Left cardiac atrium (tissue), 4 donors: ENCODE measurements around the gene IL21R. TPM values are rescaled to one million over a fixed set of nuclear protein-coding genes. Genes with fewer than 3 reads are reported as not detected.
A peak's percentile ranks its signal among the peaks of the same experiment; 100 is the strongest.
"Not testable (repeated sequence)": the region's sequence is repeated elsewhere in the genome, so short reads cannot be mapped to it uniquely, and the experiment has no call there.

Source experiments
- ATAC-seq, 2 donors: fragments of 200-7000 bp; cut with Tn5 transposase; one replicate each; pipeline ENCODE4 v1.9.1; 2020; ENCODE audit warnings: mild to moderate bottlenecking in 2 of 2, moderate library complexity in 2 of 2
- DNase-seq: peaks from one replicate; pipeline ENCODE4 v3.0.0-alpha.2; 2020
- intact Hi-C, 2 donors: fragments of 100-400 bp; cut with DNase I; formaldehyde crosslinking; loops; one replicate each; pipeline versions ENCODE4 v1.14.1 to v1.15.1; 2022 to 2023
- total RNA-seq, 2 donors: library from RNA; stranded (reverse); fragmentation: NEBNext Ultra II Directional; extraction: Animal tissue kit (Norgen Biotek cat#: 25700); gene quantifications; one replicate each; pipeline ENCODE4 v1.2.1, GENCODE V29; 2021
- donor health status: DM: no; HTN: yes; CAD: no.
- donor health status: DM: no; HTN: yes; CAD: no; lungs with severe emphysema.
- donor health status: DM: yes; HTN: yes; CAD: no.
- donor health status: Dilated cardiomyopathy.

Gene IL21R
- total RNA-seq, 2 donors from 2014 or later, result 0.18 to 0.63 TPM

- intact Hi-C loops, result no loop called here
- DNase-seq, result no peak
- ATAC-seq, result no peak
Measured at GRCh38 chr16:27417047-27417671, 15.2 kb downstream of the IL21R start.

- ATAC-seq, result no peak
- intact Hi-C loops, result no loop called here
- DNase-seq, result no peak
Measured at GRCh38 chr16:27421961-27422740, 20.2 kb downstream of the IL21R start.

- intact Hi-C loops, result no loop called here
- ATAC-seq (no peak), DNase-seq (no peak)
Measured at GRCh38 chr16:27424772-27425498, 23.0 kb downstream of the IL21R start.

- DNase-seq (no peak), ATAC-seq (no peak)
- intact Hi-C loops, result no loop called here
Measured at GRCh38 chr16:27425961-27426360, 24.0 kb downstream of the IL21R start.

GRCh38 chr16:27426423-27427408 is 24.7 kb downstream of the IL21R start:
- ATAC-seq (peak; percentile 44 to 94), DNase-seq (no peak)
- intact Hi-C loops, result no loop called here

- DNase-seq (no peak), ATAC-seq (no peak)
- intact Hi-C loops, result no loop called here
Measured at GRCh38 chr16:27427538-27427937, 25.6 kb downstream of the IL21R start.

GRCh38 chr16:27428026-27428785 is 26.2 kb downstream of the IL21R start:
- no peak for DNase-seq
- ATAC-seq, result no peak
- intact Hi-C loops, result no loop called here

DNA sequence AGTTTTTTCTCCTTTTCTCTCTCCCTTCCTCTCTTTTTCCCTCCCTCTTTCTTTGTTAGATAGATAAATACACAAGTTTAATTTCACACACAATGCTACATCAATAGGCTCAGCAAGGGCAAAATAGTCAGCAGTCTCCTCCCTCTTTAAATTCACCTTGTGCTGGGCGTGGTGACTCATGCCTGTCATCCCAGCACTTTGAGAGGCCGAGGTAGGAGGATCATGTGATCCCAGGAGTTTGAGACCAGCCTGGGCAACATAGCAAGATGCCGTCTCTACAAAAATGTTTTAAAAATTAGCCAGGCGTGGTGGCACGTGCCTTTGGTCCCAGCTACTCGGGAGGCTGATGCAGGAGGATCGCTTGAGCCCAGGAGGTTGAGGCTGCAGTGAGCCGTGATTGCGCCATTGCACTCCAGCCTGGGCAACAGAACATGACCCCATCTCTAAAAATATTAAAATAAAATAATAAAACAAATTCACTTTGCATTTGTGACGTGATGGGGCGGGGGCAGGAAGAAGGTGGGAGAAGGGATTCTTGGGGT is 27.4 kb downstream of the IL21R start:
- ATAC-seq (no peak), DNase-seq (no peak)
- intact Hi-C loops, result no loop called here

DNA sequence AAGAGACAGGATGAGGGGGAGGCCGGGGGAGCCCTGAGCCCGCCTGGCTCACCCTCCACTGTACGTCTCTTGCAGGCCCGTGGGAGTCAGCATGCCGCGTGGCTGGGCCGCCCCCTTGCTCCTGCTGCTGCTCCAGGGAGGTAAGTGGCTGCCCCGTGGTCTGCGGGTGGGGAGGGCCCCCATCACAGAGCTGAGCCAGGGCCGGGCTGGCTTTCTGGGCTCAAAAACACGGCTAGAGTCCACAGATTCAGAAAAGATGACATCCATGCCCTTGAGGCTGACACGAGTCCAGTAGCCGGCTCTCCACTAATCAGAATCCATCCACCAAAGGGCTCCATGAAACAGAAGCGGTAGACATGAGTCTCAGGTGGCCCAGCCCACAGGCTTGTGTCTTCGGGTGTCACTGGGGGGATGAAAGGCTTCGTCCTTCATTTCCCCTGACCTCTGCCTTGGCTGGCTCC is 28.0 kb downstream of the IL21R start:
- intact Hi-C loops, result no loop called here
- ATAC-seq (no peak), DNase-seq (no peak)

GRCh38 chr16:27430512-27430911 is 28.5 kb downstream of the IL21R start:
- ATAC-seq (no peak), DNase-seq (no peak)
- intact Hi-C loops, result no loop called here

- intact Hi-C loops, result no loop called here
- no peak for DNase-seq
- ATAC-seq, result no peak
Measured at GRCh38 chr16:27430923-27431484, 29.0 kb downstream of the IL21R start.

DNA sequence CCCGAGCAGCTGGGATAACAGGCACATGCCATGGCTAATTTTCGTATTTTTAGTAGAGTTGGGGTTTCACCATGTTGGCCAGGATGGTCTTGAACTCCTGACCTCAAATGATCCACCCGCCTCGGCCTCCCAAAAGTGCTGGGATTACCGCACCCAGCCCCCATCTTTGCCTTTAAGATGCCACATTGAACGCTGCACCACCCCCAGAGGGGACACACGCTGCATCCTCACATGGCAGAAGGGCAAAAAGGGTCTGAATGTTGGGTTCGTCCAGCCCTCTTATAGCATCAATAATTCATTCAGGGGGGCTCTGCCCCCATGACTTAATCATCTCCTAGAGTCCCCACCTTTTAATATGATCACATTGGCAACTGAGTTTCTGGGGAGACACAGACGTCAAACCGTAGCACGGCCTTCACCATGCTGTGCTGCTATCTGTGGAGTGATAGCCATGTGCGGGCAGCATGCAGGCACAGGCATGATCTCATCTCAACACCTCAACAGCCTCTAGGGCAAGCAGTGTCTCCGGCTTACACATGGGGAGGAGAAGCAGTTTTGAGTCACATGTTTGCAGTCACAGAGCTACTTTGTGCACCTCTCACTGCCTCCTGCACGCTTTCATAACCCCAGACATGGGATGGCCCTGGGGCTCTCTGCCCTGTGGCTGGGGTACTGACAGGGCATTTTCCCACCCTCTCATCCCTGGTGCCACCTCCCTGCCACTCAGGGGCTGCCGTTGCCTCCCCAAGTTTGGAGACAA is 30.0 kb downstream of the IL21R start:
- ATAC-seq, result no peak
- intact Hi-C loops, result no loop called here

DNA sequence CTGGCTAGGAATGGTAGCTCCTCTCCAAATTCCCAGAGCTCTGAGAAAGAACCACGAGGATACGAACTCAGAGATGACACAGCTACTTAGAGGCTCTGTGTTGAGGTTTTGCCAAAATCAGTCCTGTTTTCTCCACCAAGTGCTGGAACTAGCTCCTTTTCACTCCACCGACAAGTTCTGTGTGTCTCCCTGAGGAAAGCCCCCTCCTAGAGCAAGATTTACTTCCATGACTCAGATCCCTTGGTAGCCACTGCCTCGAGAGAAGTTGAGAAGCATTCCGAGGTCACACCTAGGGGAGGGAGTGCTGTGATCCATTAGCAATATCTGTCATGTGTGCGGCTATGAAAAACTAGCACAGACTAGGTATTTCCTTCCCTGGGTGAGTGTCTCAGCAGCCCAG is 30.6 kb downstream of the IL21R start:
- DNase-seq, result no peak
- intact Hi-C loops, result no loop called here
- no peak for ATAC-seq

More for the DNA sequence above, 30.0 kb downstream of the IL21R start:
- DNase-seq, result no peak

DNA sequence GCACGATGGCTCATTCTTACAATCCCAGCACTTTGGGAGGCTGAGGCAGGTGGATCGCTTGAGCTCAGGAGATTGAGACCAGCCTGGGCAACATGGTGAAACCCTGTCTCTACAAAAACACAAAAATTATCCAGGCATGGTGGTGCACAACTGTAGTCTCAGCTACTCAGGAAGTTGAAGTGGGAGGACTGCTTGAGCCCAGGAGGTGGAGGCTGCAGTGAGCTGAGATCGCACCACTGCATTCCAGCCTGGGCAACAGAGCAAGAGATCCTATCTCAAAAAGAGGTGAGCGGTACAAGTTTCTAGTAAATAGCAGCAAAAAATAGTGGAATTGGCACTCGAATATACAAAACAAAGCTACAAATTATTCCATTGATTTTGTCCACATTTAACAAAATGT is 31.2 kb downstream of the IL21R start:
- ATAC-seq, intact Hi-C loops, DNase-seq: not testable (repeated sequence)

DNA sequence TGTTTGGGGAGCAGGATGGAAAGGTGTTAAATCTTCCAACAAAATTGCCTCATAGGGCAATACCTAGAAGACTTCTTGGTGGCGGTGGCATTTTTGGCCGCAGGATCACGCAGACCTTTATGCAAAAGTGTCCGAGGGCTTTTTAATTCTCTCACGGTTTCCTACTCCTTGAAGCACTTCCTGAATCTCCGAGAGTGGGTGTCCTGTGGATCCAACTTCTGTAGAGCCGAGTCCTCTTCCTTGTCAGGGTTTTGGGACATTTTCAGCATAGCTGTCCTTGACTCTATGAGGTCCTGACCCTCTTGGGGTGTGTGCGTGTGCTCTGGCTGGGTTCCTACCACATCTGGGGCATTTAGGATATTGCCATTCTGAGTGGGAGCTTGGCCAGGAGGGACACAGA is 31.7 kb downstream of the IL21R start:
- intact Hi-C loops, result no loop called here
- no peak for ATAC-seq
- DNase-seq, result no peak

DNA sequence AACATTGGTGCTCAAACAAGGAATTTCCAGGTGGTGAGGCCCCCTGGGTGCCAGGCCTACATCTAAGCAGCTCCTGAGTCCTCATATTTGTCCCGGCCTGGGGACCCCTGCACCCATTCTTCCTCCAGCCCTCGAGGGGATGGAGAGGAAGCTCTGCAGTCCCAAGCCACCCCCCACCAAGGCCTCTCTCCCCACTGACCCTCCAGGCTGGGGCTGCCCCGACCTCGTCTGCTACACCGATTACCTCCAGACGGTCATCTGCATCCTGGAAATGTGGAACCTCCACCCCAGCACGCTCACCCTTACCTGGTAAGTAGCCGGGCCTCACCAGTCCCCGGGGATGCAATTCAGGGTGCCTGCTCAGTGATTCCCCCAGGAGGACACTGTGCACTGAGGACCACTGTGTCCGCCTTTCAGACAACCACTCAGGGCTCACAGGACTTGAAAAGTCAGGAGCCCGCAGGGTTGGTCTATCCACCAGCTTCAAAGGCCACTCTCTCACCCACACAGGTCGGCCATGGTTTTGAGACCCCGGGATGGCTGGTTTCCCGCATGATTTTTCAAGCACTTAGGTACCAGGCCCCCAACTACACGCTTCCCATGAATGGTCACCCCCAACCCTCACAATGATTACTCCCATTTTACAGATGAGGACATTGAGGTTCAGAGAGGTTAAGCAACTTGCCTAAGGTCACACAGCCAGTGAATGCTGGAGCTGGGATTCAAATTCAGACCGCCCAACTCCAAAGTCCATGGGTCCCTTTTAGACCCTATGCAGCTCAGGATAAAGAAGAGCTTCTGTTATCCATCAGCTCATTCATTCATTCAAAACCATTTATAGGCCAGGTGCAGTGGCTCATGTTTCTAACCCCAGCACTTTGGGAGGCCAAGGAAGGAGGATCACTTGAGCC is 32.4 kb downstream of the IL21R start:
- intact Hi-C loops, result no loop called here
- DNase-seq (peak; percentile 9), ATAC-seq (no peak)
